IMR-90 (cell line): Measurements from ENCODE around the gene PCED1A. TPM values are rescaled to one million over a fixed set of nuclear protein-coding genes. Genes with fewer than 3 reads are reported as not detected.

ENCODE experiments used
- ATAC-seq: fragments of 200-7000 bp; cut with Tn5 transposase; 2 replicates; pipeline ENCODE4 v1.9.1; 2020; ENCODE audit warnings: low read depth, mild to moderate bottlenecking, moderate library complexity
- BruUV-seq: library from RNA; stranded (reverse); fragments of 400-500 nt; replicated peaks from 2 replicates; lab custom pipeline; 2021; lab: Mats Ljungman, UMichigan
- CTCF ChIA-PET: fragments of 300-600 bp; formaldehyde crosslinking; extraction: SDS; loops from one replicate; lab custom pipeline; 2021; ENCODE audit warnings: antibody characterized with exemption; lab: Yijun Ruan, JAX
- POLR2A ChIA-PET: fragments of 300-600 bp; sonication (Branson Sonifier 250); formaldehyde crosslinking; loops from one replicate; lab custom pipeline; 2022; ENCODE audit warnings: antibody characterized with exemption; ENCODE audit not compliant: unreplicated experiment; lab: Charles Lee
- DNase-seq: peaks from one replicate; pipeline ENCODE4 v3.0.0; 2013
- H2AFZ ChIP-seq: replicated peaks from 2 replicates; pipeline ENCODE3; 2013; ENCODE audit warnings: low read length, mild to moderate bottlenecking; ENCODE audit not compliant: poor library complexity
- H2AK5ac ChIP-seq: 2 replicates; pipeline ENCODE4 v1.6.1; 2013; ENCODE audit warnings: low read depth, low read length, inconsistent platforms
- H2AK9ac ChIP-seq: replicated peaks from 2 replicates; pipeline ENCODE3; 2013; ENCODE audit warnings: mild to moderate bottlenecking, low read depth, low read length, moderate library complexity; ENCODE audit not compliant: poor library complexity
- H2BK120ac ChIP-seq: 2 replicates; pipeline ENCODE4 v1.6.1; 2013; ENCODE audit warnings: low read depth, low read length, inconsistent platforms
- H2BK15ac ChIP-seq: 3 replicates; pipeline ENCODE4 v1.6.1; 2013; ENCODE audit warnings: low read depth, low read length, inconsistent platforms
- H2BK20ac ChIP-seq: 2 replicates; pipeline ENCODE4 v1.6.1; 2013; ENCODE audit warnings: low read depth, mild to moderate bottlenecking, inconsistent platforms, low read length, moderate library complexity
- H2BK5ac ChIP-seq: 2 replicates; pipeline ENCODE4 v1.6.1; 2013; ENCODE audit warnings: mild to moderate bottlenecking, low read depth, low read length, inconsistent platforms; ENCODE audit not compliant: poor library complexity, severe bottlenecking
- H3K14ac ChIP-seq: replicated peaks from 2 replicates; pipeline ENCODE4 v1.6.1; 2013; ENCODE audit warnings: low read depth, low read length, inconsistent platforms
- H3K18ac ChIP-seq: 2 replicates; pipeline ENCODE4 v1.6.1; 2013; ENCODE audit warnings: low read depth, low read length, control low read depth
- H3K23ac ChIP-seq: 2 replicates; pipeline ENCODE4 v1.6.1; 2013; ENCODE audit warnings: low read depth, low read length, inconsistent platforms
- H3K27ac ChIP-seq: 2 replicates; pipeline ENCODE4 v1.5.1; 2013; ENCODE audit warnings: mild to moderate bottlenecking, control low read depth, low read length; ENCODE audit not compliant: insufficient read depth
- H3K27me3 ChIP-seq: 2 replicates; pipeline ENCODE4 v1.6.1; 2013; ENCODE audit warnings: low read length; ENCODE audit not compliant: control insufficient read depth, insufficient read depth
- H3K36me3 ChIP-seq: 2 replicates; pipeline ENCODE4 v1.6.1; 2013; ENCODE audit warnings: low read length, mixed read lengths; ENCODE audit not compliant: control insufficient read depth, insufficient read depth
- H3K4ac ChIP-seq: 2 replicates; pipeline ENCODE4 v1.6.1; 2013; ENCODE audit warnings: low read depth, low read length, inconsistent platforms
- H3K4me1 ChIP-seq: 2 replicates; pipeline ENCODE4 v1.6.1; 2013; ENCODE audit warnings: low read length, mixed read lengths; ENCODE audit not compliant: control insufficient read depth, insufficient read depth
- H3K4me2 ChIP-seq: 2 replicates; pipeline ENCODE4 v1.6.1; 2013; ENCODE audit warnings: low read depth, mild to moderate bottlenecking, control low read depth, low read length, moderate library complexity
- H3K4me3 ChIP-seq: 2 replicates; pipeline ENCODE4 v1.5.1; 2013; ENCODE audit warnings: low read depth, mild to moderate bottlenecking, control low read depth, low read length, moderate library complexity; ENCODE audit not compliant: insufficient read depth
- H3K56ac ChIP-seq: 2 replicates; pipeline ENCODE4 v1.6.1; 2013; ENCODE audit warnings: low read length, inconsistent platforms; ENCODE audit not compliant: insufficient read depth; ENCODE audit errors: extremely low read depth
- H3K79me1 ChIP-seq, 2 experiments: 2 replicates each; pipeline ENCODE4 v1.6.1; 2013; ENCODE audit warnings: low read length in 2 of 2, inconsistent platforms in 1 of 2, low read depth in 1 of 2
- H3K9ac ChIP-seq: 2 replicates; pipeline ENCODE4 v1.6.1; 2013; ENCODE audit warnings: low read depth, low read length, control low read depth
- H3K9me1 ChIP-seq: 2 replicates; pipeline ENCODE4 v1.6.1; 2013; ENCODE audit warnings: low read length, inconsistent platforms; ENCODE audit not compliant: insufficient read depth
- H3K9me3 ChIP-seq: 2 replicates; pipeline ENCODE4 v1.6.1; 2013; ENCODE audit warnings: low read length; ENCODE audit not compliant: control insufficient read depth, insufficient read depth
- H4K20me1 ChIP-seq: 2 replicates; pipeline ENCODE4 v1.6.1; 2013; ENCODE audit warnings: low read length, inconsistent platforms; ENCODE audit not compliant: insufficient read depth
- H4K5ac ChIP-seq: 2 replicates; pipeline ENCODE4 v1.6.1; 2013; ENCODE audit warnings: mild to moderate bottlenecking, low read depth, low read length, control low read depth
- H4K8ac ChIP-seq, 2 experiments: 2 replicates each; pipeline ENCODE4 v1.6.1; 2013; ENCODE audit warnings: low read depth in 2 of 2, low read length in 2 of 2, control low read depth in 1 of 2, inconsistent platforms in 1 of 2
- H4K91ac ChIP-seq: 2 replicates; pipeline ENCODE4 v1.6.1; 2013; ENCODE audit warnings: low read depth, low read length, inconsistent platforms; ENCODE audit not compliant: insufficient read depth
- CTCF ChIP-seq: conservative IDR thresholded peaks from 2 replicates; pipeline ENCODE4 v1.5.1; 2012; ENCODE audit warnings: mild to moderate bottlenecking, low read depth, low read length, improper control_type of control experiment
- ELK1 ChIP-seq: fragments of 150-350 bp; IDR thresholded peaks from 2 replicates; pipeline ENCODE4 v1.6.1; 2016; ENCODE audit warnings: low read depth, mild to moderate bottlenecking, low read length, moderate library complexity, borderline replicate concordance
- FOS ChIP-seq: fragments of 150-350 bp; IDR thresholded peaks from 2 replicates; pipeline ENCODE4 v1.6.1; 2016; ENCODE audit warnings: low read depth, low read length
- MAFK ChIP-seq: IDR thresholded peaks from 2 replicates; pipeline ENCODE4 v1.6.1; 2012; ENCODE audit warnings: low read depth, low read length, improper control_type of control experiment
- MAZ ChIP-seq: IDR thresholded peaks from 2 replicates; pipeline ENCODE4 v1.6.1; 2012; ENCODE audit warnings: low read depth, mild to moderate bottlenecking, low read length, improper control_type of control experiment, moderate library complexity, borderline replicate concordance
- MXI1 ChIP-seq: IDR thresholded peaks from 2 replicates; pipeline ENCODE4 v1.6.1; 2012; ENCODE audit warnings: low read depth, mild to moderate bottlenecking, low read length, moderate library complexity, borderline replicate concordance
- NFE2L2 ChIP-seq: fragments of 150-350 bp; IDR thresholded peaks from 2 replicates; pipeline ENCODE4 v1.6.1; 2016; ENCODE audit warnings: low read depth, mild to moderate bottlenecking, low read length
- POLR2A ChIP-seq: IDR thresholded peaks from 2 replicates; pipeline ENCODE4 v1.6.1; 2012; ENCODE audit warnings: mild to moderate bottlenecking, low read depth, low read length
- RAD21 ChIP-seq: IDR thresholded peaks from 2 replicates; pipeline ENCODE4 v1.6.1; 2012; ENCODE audit warnings: low read length, improper control_type of control experiment
- RFX5 ChIP-seq: IDR thresholded peaks from 2 replicates; pipeline ENCODE4 v1.8.0; 2012; ENCODE audit warnings: low read depth, mild to moderate bottlenecking, low read length, moderate library complexity
- SMC3 ChIP-seq: fragments of 150-350 bp; IDR thresholded peaks from 2 replicates; pipeline ENCODE4 v1.6.1; 2016; ENCODE audit warnings: low read depth, mild to moderate bottlenecking, antibody characterized with exemption, low read length, moderate library complexity
- USF2 ChIP-seq: fragments of 150-350 bp; IDR thresholded peaks from 2 replicates; pipeline ENCODE4 v1.6.1; 2017; ENCODE audit warnings: mild to moderate bottlenecking, antibody characterized with exemption, low read length, low read depth
- WGBS, 2 experiments: methylation state at CpG; one replicate each; pipeline versions ENCODE4 v1.1.5 to v1.1.7; 2013; ENCODE audit warnings: missing lambda C conversion rate in 2 of 2; ENCODE audit not compliant: insufficient read length in 1 of 2; ENCODE audit errors: extremely low coverage in 2 of 2; 5-methylcytosine and 5-hydroxymethylcytosine counted together
- dilution Hi-C: fragments of 300-500 bp; cut with HindIII; formaldehyde crosslinking; loops from one replicate; pipeline ENCODE4 v1.14.3; 2018; ENCODE audit warnings: low sequenced_read_pairs; ENCODE audit not compliant: unreplicated experiment
- in situ Hi-C: fragments of 300-500 bp; cut with MboI; formaldehyde crosslinking; loops from 3 replicates; pipeline ENCODE4 v1.14.3; 2019; ENCODE audit warnings: low sequenced_read_pairs, inconsistent platforms, mixed read lengths
- intact Hi-C: fragments of 100-400 bp; cut with micrococcal nuclease; formaldehyde crosslinking; loops from 2 replicates; pipeline ENCODE4 v1.10.0; 2022
- polyA plus RNA-seq, 3 experiments: library from polyadenylated mRNA; depleted of rRNA; stranded (reverse); fragments of >200 nt; gene quantifications; 2 replicates each; pipeline ENCODE4 v1.2.3, GENCODE V29; 2012; ENCODE audit warnings: low replicate concordance in 1 of 3
- total RNA-seq: library from RNA; depleted of rRNA; stranded (reverse); fragments of >200 nt; gene quantifications from 2 replicates; pipeline ENCODE4 v1.2.3, GENCODE V29; 2012

PCED1A gene
- total and polyA plus RNA-seq, 2 of the 4 experiments (the other 2 are of a cell fraction): 9.7 to 33.4 TPM

GRCh38 chr20:2825761-2826160 lies 14.7 kb downstream of the PCED1A start:
- Histone ChIP-seq H3K18ac (no peak overlapping the region), H4K91ac (no peak overlapping the region), H3K27me3 (no peaks in the 10 kb centered on the region; the same call in 1 of the 2 replicates), H2AK9ac (no peak overlapping the region), H3K4me2 (no peak overlapping the region), H4K8ac (no peak overlapping the region), H4K20me1 (no peaks in the 10 kb centered on the region), H2AFZ (no peak overlapping the region), H2BK20ac (no peak overlapping the region), H3K56ac (no peak overlapping the region), H3K4me3 (no peak overlapping the region), H3K9me3 (no peaks in the 10 kb centered on the region), H2BK15ac (no peak overlapping the region), H2AK5ac (no peak overlapping the region), H3K23ac (no peak overlapping the region), H3K27ac (no peak overlapping the region), H4K5ac (no peak overlapping the region), H2BK5ac (no peak overlapping the region), H3K79me1 (no peaks in the 10 kb centered on the region), H3K9ac (no peak overlapping the region), H3K9me1 (no peaks in the 10 kb centered on the region; the same call in 1 of the 2 replicates), H3K14ac (no peak overlapping the region), H3K36me3 (no peaks in the 10 kb centered on the region), H2BK120ac (no peak overlapping the region), H3K4ac (no peak overlapping the region), H3K4me1 (peaks cover 3% of the 10 kb centered on the region; the same call in 1 of the 2 replicates)
- in situ Hi-C loops (loop anchor here (25.0 kb wide), 1 partner anchor 313 kb away; the partner anchor contains the start of gene ZNF343), dilution Hi-C loops (no loop called here), intact Hi-C loops (no loop called here)
- ChIA-PET POLR2A (no interaction called here), CTCF (no interaction called here)
- no TSS peak for BruUV-seq
- DNase-seq: no peak
- no peak for ATAC-seq
- TF ChIP-seq POLR2A: no peak
- TF ChIP-seq SMC3: no peak
- TF ChIP-seq USF2: no peak
- TF ChIP-seq RFX5: no peak
- no peak for TF ChIP-seq MXI1
- TF ChIP-seq NFE2L2: no peak
- TF ChIP-seq RAD21: no peak
- TF ChIP-seq MAZ: no peak
- no peak for TF ChIP-seq CTCF
- no peak for TF ChIP-seq MAFK
- TF ChIP-seq FOS: no peak
- TF ChIP-seq ELK1: no peak
- no CpG with 5 or more reads among the region's 2 CpGs for WGBS, 2 experiments
